IPS-NIHi7 (cell line): Measurements from ENCODE around the gene HOOK2.
"Not testable (repeated sequence)": the region's sequence is repeated elsewhere in the genome, so short reads cannot be mapped to it uniquely, and the experiment has no call there.

Experiments used
- DNase-seq: peaks from one replicate; pipeline ENCODE4 v3.0.0; 2012; ENCODE audit warnings: mixed read lengths; ENCODE audit errors: extremely low spot score

HOOK2 gene

DNA sequence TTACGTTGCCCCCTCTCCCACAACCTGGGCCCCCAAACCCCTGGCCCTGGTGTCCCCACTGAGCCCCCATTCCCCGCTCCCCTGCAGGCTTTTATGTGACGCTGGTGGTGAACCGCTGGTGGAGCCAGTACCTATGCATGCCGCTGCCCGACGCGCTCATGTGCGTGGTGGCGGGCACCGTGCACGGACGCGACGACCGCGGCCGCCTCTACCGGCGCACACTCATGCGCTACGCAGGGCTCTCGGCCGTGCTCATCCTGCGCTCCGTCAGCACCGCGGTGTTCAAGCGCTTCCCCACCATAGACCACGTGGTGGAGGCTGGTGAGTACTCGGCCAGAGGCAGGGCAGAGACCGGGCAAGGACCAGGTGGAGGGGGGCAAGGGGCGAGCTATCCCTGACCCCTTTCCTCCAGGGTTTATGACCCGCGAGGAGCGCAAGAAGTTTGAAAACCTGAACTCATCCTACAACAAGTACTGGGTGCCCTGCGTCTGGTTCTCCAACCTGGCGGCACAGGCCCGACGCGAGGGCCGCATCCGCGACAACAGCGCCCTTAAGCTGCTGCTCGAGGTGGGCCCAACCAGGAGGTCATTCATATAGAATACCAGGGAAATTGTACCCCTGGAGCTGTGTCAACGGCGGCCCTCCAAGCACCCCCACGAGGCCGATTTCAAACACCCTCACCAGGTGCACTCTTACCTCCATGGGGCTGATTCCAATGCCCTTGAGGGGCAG, 20.7 kb downstream of the HOOK2 start:
- no peak for DNase-seq

DNA sequence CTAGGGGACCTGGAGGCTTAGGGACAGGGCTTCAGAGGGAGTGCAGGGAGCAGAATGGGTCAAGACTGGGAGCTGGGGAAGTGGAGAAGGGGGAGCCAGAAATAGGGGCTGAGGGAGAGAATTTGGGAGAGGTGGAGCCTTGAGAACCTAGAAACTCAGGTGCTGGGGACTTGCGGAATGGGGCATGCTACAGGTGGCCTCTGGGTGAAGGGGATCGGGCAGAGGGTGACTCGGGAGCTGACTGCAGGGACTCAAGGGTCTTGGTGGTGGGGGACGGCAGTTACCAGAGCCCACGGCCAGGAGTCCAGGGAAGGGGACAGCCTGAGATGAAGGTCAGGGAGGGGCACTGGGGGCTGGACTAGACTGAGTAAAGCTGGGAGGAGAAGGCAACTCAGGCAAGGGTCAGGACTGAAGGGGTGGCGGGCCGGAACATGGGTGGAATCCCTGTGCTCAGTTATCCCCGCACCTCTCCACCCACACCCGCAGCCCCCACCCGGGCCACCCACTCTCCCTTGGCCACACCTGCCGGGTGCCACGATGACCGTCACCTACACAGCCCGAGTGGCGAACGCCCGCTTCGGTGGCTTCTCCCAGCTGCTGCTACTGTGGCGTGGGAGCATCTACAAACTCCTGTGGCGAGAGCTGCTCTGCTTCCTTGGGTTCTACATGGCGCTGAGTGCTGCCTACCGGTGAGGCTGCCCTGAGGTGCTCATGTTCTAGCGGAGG, 23.1 kb downstream of the HOOK2 start:
- DNase-seq, result no peak

DNA sequence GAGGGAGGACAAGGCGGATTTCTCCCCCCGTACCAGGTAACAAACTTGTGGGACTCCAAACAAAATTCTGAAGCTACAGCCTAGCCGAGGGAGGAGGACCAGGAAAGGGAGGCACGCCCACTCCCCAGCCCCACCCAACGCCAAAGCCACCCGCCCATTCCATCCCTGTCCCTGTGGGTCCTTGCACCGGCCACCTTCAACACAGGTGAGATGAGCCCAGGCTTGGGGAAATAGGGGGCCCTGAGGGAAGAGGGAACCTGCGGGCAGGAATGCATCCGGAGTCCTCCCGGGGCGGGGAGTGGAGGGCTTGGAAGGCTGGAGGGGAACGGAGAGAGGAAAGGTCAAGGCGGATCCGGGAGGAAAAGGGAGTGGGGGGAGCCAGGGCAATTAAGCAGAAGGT, 23.7 kb downstream of the HOOK2 start, which contains the start of gene BEST2:
Gene BEST2, plus strand, starts transcription at position 157 of the 400 bp plus-strand sequence. CDS start 802 bp downstream, outside the sequence.
- peak; percentile 63 for DNase-seq

DNA sequence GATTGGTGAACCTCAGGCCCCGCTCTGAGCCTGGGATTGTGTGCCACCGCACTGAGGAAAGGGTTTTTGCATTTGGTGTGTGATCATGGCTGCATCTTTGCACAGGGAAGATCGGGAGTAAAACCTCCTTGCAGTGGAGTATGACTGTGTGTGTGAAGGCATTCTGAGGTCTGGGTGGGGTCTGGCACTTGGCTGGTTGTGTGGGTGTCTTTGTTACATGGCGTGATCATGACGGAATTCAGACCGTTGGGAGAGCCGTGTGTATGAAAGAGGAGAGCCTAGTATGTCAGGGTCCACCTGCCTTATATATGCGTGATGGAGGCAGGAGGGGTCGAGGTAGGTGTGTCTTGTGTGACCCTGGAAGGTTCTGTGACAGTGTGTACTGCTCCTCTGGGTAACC, 24.5 kb downstream of the HOOK2 start:
- no peak for DNase-seq

DNA sequence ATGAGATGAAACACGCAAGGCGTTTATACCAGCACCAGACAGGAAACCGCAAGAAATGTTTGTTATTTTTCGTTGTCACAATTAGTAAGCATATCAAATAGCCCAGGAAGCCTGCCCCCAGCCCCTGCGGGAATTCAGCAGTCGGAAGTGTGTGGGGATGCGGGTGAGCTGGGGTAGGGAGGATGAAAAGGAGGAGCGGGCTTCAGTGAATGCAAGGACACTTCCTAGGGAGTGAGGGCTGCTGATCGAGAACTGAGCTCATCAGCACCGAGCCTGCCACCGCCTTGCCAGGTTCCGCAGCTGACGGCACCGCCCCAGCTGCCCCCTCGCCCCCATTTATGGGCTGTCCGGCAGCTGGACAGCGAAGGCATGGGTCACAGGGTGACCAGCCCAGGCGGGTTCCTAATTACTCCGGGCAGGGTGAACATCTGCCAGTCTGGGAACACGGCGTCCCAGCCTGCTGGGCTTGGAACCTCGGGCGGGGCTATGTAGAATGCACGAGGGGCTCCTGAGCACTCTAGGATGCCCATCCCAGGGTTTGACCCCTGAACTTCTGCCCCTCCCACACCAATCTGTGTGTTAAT, 25.3 kb downstream of the HOOK2 start:
- no peak for DNase-seq

DNA sequence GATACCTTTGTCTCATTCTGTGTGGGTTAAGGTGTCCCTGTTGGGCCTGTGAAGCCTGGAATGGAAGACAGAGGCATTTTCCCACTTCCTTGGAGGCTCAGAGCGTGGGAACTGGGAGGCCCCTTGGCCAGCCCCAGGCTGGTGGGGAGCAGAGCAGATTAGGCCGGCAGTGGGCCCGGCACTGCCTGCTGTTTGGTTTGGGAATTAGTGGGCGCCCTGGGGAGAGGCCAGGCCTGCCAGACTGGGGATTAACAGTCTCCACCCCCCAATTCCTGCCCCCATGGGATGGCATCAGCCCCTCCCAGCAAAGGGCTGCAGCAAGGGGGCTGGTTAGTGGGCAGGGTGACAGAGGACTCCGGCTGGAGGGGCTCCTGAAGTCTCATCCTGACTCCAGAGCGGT, 26.9 kb downstream of the HOOK2 start:
- DNase-seq, result no peak

DNA sequence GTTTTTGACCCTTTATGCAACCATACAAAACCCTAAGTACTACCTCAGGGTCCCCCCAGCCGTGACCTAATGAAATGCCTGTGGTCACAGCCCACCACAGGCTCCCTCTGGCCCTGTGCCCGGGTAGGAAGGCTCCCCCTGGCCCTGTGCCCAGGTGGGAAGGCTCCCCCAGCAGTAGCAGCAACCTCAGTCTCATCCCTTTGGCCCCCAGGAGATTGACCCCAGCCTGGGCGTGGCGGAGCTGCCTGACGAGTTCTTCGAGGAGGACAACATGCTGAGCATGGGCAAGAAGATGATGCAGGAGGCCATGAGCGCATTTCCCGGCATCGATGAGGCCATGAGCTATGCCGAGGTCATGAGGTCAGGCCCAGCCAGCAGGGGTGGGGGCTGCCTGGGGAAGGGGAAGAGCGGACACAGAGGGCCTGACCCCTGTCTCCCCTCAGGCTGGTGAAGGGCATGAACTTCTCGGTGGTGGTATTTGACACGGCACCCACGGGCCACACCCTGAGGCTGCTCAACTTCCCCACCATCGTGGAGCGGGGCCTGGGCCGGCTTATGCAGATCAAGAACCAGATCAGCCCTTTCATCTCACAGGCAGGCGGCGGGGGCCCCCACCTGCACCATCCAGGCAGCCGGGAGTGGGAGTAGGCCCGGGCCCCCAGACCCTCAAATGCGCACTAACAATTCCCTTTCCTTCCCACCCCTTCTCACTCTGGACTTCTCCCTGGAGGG, 30.0 kb downstream of the HOOK2 start:
- DNase-seq, result no peak

DNA sequence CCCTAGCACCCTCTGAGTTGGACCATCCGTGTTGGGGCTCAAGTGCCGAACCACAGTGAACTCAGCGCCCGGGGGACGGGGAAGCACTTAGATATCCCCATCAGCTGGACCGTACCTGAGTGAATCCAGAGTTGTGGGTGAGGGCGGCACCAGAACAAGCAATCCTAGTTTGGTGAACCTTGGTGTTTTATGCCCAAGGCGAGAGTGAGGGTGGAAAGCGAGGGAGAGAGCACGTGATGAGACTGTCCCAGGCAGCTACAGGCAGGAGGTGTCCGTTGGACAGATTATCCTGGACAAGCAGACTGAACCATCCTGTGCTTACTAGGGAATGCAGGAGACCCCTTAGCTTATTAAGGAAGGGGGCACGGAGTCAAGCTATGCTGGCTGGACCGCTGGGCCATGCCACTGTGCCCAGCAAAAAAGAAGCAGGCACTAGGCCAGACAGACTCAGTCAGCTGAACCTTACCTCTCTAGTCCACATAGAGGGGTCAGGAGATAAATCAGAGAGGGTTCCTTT, 37.5 kb downstream of the HOOK2 start:
- no peak for DNase-seq

DNA sequence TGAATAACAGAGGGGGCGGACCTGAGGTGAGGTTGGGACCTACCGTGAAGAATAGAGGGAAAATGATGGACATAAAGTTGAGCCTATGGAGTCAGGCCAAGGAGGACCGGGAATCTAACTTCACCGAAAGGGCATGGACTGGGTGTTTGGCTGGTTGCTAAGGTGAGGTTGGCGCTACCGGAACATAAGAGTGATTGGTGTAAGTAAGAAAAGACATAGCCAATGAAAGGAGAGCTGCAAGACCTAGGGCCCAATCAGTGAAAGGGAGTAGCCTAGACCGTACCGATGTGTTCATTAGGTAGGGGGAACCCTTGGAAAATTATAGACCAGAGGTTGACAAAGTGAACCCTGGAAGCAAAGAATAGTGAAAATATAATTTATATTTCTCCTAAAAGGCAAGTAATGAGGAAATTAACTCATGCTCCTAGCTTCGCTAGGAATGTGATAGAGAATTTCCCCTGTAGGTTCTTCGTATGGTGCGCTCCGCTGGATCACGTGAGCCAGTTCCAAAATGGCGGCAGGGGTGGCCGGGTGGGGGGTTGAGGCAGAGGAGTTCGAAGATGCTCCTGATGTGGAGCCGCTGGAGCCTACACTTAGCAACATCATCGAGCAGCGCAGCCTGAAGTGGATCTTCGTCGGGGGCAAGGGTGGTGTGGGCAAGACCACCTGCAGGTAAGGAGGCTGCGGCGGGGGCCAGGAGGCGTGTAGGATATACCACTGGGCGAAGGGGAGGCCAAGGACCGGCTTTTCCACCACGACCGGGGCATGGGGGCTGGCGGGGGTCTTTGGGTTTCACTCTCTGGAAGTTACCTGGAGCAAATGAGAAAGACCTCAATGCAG, 38.1 kb downstream of the HOOK2 start, which contains the start of gene GET3:
Gene GET3, plus strand, starts transcription at position 503 of the 840 bp plus-strand sequence. Its CDS starts 9 bp downstream, at position 512.
- peak; percentile 96 for DNase-seq

DNA sequence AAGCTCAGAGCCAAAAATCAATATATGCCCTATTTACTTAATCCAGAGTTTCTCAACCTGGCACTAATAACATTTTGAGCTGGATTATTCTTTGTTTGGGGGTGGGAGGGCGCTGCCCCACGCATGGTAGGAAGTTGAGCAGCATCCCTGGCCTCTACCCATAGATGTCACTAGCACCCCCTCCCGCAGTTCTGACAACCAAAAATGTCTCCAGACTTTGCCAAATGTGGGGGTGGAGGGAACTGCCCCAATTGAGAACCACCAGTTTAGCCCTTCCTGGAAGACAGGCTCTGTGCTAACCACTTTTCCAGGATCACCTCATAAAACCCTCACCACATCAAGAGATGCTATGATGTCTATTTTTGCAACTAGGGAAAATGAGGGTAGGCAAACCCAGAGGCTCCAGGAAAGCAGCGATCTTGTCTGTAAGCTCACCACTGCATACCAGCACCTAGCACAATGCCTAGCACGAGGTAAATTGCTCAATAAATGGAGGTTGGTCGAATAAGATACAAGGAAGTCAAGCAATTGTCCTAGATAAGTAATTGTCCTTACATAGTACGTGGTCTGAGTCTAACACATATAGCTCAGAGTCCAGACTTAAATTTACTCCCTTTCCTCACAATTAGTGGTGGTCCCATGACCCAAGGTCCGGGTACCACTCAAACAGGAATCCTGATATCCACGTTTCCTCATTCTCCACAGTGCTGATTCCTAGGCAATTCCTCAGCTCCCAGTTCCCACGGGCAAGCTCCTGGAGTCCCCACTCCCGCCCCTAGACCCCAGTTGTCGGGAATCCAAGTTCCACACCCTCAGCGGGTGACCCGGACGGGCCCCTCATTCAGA, 41.8 kb downstream of the HOOK2 start:
- DNase-seq, result no peak

DNA sequence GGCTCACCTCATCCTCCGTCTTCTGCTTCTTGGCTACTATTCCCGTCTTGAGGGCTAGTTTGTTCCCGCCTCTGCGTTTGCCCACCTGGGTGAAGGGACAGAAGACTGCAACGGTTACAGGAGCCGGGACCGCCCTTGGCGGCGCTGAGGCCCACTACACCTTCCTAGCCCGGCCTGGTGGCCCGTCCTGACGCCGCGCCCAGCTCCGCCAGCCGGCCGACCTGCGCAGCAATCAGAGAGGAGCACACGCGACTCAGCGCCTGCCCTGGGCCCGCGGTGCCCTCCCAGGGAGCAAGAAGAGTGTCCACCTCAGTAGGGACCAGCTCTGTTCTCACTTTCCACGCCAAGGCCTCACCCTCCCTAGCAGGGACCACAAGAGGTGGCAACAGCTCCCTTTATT, 44.0 kb downstream of the HOOK2 start:
- no peak for DNase-seq

DNA sequence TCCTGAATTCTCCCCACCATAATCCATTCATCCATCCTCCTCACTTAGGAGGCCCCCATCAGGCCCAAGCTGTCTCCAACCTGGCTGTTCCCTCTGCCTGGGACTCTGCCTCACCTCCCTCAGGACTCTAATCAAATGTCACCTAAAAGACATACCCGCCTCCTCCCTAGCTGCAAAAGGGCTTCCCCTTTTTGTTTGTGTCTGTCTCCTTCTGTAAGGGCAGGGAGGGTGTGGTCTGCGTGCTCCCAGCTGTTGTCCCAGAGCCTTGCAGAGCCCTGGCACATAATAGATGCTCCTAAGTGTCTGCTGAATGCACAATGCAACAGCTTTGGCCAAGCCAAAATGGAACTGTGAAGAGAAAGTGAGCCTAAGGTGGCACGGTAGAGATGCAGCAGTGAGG, 45.3 kb downstream of the HOOK2 start:
- no peak for DNase-seq

DNA sequence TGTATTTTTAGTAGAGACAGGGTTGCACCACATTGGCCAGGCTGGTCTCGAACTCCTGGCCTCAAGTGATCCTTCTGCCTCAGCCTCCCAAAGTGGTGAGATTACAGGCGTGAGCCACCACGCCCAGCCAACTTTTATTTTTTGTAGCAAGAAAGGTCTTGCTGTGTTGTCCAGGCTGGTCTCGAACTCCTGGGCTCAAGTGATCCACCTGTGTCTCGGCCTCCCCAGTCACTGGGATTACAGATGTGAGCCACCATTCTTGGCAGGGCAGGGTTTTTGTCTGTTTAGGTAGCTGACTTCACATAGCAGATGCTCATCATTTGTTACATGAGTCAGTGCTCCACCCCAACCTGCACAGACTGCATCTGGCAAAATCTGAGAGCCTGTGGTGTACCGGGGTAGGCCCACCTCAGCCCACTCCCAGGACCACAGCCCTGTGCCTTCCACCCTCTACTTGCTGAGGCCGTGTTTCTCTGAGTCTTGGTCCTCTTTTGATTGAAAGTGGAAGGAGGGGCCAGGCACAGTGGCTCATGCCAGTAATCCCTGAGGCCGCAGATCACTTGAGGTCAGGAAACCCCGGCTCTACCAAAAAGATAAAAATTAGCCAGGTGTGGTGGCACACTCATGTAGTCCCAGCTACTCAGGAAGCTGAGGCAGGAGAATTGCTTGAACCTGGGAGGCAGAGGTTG, 47.5 kb downstream of the HOOK2 start:
- no peak for DNase-seq

DNA sequence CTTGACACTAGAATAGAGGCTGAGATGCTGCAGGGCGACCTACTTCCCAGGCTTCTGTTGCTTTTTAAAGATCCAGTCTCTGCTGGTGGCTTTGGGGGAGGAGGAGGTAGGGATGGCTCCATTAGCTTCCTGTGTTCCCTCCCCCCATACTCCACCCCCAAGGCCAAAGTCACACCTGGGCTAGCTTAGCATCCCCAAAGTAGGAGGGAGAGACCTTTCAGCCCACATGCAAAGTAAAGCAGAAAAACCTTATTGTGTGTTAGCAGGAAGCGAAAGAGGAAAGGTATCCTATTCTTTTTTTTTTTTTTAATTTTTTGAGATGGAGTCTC, 48.4 kb downstream of the HOOK2 start:
- no peak for DNase-seq

DNA sequence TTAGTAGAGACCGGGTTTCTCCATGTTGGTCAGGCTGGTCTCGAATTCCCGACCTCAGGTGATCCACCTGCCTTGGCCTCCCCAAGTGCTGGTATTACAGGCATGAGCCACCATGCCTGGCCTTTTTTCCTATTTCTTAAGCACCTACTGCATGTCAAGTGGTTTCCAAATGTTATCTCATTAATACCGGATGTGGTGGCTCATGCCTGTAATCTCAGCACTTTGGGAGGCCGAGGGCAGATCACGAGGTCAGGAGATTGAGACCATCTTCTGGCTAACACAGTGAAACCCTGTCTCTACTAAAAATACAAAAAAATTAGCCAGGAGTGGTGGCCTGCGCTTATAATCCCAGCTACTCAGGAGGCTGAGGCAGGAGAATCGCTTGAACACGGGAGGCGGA, 49.7 kb downstream of the HOOK2 start:
- not testable (repeated sequence) for DNase-seq

DNA sequence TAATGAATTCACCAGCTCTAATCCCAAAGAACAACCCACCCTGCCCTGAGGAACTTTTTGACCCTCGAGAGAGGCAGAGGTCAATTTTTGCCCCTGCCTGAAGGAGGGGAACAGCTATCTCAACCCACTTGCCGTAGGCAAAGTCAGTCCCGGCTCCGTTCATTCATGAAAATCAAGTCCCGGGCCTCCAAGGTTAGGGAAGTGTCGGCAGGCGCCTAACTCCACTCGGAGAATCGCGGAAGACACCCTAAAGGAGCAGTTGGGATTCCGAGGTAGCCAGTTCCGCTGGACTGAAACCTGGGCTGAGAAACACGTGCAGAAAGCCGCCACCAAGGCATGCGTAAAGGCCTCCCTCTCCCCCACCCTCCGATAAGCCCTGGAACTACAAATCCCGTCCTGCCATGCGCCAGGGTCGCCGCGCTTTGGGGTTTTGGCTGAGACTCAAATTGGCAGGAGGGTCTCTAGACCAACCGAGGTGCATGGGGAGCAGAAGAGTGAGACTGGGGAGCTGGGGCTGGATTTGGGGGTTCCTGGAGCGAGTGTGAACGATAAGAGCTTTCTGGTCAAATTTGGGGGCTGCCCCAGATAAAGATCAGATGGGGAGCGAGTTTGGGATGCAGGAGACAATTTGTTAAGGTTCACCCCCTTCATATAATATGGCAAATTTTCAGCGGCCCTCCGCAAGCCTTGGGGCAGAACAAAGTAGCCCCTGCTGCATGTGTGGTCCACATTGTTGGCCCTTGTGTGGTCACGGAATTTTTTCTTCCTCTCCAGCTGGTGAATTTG, 51.5 kb downstream of the HOOK2 start, which contains the start of gene TNPO2:
Gene TNPO2, minus strand, starts transcription at position 292 of the 786 bp plus-strand sequence. CDS start 2,955 bp downstream, outside the sequence.
- peak; percentile 81 for DNase-seq

DNA sequence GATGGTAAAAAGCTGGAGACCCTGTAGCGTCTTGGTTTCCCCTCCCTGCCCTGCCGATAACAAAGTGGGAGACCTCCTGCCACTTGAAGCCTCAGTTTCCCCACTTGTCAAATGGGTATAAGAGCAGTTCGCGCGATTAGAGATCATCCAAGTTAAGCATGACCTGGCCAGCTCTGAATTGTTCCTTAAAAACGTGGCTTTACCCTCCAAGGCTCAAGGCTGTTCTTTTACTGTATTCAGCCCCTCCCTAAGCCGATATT, 52.0 kb downstream of the HOOK2 start:
- DNase-seq, result no peak

DNA sequence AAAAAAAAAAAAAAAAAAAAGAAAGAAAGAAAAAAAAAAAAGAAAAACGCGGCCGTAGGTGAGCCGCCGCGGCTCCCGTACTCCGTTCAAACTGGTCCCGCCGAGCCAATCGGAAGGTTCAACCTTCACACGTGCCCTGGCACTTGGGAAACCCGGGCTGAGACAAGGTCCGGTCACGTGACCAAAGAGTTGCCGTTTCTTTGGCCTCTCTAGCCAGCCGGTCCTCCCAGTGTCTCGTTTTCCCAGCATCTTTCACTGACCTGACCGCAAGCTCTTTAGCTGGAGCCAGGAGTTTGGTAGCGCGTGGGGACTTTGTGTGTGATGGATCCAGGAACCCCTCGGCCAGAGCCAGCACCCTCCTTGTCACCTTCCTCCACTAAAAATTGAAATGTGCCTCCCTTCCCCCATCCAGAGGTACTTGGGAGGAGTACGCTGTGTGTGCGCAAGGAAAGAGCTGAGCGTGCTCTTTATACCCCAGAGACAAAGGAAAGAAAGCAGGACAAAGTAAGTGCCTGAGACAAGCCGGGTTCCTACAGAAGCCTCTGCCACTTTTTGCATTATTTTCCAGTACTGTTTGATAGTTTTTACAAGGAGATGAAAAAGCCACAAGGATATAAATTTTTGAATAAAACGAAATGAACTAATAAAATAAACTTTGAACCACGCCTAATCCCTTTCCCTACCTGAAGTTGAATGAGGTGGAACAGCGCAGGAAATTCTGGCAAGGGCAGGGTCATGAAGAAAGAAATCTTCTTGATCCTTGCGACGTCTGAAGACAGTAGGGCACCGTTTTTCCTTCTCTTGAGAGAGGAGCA, 52.6 kb downstream of the HOOK2 start:
- peak; percentile 95 for DNase-seq
